ENCODE data around the gene CDC14A. TPM values are rescaled to one million over a fixed set of nuclear protein-coding genes. Genes with fewer than 3 reads are reported as not detected.
"Not testable (repeated sequence)": the region's sequence is repeated elsewhere in the genome, so short reads cannot be mapped to it uniquely, and the experiment has no call there.

Gene CDC14A, protein sequence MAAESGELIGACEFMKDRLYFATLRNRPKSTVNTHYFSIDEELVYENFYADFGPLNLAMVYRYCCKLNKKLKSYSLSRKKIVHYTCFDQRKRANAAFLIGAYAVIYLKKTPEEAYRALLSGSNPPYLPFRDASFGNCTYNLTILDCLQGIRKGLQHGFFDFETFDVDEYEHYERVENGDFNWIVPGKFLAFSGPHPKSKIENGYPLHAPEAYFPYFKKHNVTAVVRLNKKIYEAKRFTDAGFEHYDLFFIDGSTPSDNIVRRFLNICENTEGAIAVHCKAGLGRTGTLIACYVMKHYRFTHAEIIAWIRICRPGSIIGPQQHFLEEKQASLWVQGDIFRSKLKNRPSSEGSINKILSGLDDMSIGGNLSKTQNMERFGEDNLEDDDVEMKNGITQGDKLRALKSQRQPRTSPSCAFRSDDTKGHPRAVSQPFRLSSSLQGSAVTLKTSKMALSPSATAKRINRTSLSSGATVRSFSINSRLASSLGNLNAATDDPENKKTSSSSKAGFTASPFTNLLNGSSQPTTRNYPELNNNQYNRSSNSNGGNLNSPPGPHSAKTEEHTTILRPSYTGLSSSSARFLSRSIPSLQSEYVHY
- polyA plus RNA-seq (2013, experiment 1 of 2; ENCODE audit: insufficient read length): 1.3 TPM
- 1.4 TPM for polyA plus RNA-seq (2013, experiment 2 of 2; ENCODE audit: insufficient read length)

DNA sequence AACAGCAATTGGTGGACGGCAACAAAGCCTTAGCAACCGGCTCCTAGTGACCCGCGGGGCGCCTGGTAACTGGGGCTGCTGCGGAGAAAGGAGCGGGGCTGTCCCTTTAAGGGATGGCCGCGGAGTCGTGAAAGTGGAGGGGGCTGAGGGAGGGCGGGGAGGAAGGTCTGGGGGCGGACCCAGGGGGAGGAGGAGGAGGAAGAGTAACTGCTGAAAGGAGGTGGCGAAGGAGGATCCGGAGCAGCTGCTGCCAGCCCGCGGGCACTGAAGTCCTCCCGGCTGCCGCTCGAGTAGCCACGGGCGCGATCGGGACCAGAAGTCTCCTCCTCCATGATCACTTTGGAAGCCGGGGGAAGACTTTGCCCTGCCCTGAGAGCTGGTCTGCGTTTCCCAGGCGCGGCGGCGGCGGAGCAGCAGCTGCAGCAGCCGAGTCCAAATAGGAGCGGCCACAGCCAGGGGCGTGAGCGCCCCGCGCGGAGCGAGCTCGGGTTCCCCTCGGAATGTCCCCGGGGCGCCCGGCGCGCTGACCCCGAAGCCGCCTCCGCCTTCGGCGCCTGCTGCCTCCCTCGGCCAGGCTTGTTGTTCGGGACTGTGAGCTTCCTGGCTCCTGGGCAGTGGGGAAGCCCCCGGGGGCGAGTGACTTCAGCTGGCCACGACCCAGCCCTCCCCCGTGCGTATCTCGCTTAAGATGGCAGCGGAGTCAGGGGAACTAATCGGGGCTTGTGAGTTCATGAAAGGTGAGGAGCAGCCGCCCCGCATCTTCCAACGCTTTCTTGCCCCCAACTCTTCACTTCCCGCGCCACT lies at the start of gene CDC14A:
TSS of gene CDC14A (plus strand) at position 240 of the 804 bp plus-strand sequence. CDS start at position 689, 449 bp downstream.
- peak; percentile 97 for DNase-seq

DNA sequence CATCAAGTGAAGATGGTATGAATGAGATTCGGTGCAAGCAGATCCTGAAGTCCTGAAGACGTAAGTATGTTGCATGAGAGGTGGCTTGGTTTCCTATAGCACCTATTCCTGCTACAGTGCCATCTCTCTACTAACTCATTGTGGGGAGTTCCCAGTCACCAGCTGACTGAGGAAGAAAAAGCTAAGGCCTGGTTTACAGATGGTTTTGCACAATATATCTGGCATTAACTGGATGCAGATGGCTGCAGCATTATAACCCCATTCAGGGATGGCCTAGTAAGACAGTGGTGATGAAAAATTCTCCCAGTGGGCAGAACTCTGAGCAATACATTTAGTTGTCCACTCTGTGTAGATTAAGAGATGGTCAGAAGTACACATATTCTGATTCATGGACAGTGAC lies 49.6 kb upstream of the CDC14A start:
- DNase-seq: no peak

DNA sequence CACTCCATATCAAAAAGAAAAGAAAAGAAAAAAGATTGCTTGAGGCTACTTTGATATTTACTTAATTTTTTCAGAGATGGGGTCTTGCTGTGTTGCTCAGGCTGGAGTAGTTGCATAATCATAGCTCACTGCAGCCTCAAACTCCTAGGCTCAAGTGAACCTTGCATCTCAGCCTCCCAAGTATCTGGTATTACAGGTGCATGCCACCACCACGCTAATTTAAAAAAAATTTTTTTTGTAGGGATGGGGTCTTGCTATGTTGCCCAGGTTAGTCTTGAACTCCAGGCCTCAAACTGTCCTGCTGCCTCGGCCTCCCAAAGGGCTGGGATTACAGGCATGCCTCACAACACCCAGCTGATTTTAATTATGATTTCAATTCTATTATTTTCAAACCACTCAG lies 48.1 kb upstream of the CDC14A start:
- DNase-seq: no peak

DNA sequence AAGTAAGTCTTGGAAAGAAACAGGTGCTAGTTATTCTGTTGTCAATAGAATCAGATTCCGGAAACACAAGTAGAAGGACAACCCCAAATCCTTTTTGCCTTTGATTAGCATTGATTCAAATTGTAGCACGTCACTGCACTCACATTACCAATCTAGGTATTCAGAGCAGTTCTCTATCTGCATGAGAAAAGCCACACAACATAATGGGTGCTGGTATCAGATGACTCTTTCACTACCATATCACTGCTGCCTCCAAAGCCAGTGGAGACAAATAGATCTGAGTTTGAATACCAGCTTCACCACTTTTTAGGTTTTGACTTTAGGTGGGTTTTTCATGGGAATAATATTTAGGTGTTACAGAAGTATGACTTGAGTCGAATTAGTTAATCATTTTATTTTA lies 47.4 kb upstream of the CDC14A start:
- DNase-seq: no peak

DNA sequence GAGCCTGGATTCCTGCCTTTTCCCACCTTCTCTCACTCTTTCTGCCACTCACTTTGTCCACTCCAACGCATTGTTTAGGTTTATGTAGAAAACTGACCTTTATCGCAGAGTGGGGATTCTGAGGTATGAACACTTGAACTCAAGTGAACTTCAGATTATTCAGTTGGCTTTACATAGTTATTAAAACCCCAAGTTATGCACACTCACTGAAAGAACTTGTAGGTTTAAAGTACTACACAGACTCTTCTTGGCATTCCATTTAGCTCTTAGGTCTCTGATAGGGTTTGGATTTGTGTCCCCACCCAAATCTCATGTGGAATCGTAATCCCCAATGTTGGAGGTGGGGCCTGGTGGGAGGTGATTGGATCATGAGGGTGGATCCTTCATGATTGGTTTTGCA lies 46.4 kb upstream of the CDC14A start:
- no peak for DNase-seq

DNA sequence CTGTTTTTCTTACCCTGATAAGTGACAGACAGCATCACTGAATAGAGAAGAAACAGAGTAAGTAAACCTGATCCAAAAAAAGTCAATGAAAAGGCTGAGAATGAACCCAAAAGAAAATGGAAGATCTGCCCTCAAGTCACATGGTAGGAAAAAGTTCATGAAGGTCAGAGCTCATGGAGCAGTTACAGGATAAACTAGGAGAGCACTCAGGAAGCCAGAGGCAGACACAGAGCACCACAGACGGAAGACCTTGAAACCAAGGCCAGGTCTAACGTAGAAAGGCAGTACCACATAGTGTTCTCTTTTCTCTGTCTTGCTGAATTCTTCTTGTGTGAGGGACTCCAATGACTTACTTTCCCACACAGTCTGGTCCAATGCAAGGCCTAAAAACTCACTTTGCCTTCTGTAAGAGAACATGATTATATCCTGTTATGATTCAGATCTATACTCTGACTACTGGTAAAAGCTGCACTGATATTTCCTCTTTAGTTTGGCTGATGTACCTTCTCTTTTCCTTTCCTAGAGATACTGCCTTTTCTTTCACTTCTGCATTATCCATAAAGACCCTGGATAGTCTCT lies 45.5 kb upstream of the CDC14A start:
- DNase-seq: no peak

DNA sequence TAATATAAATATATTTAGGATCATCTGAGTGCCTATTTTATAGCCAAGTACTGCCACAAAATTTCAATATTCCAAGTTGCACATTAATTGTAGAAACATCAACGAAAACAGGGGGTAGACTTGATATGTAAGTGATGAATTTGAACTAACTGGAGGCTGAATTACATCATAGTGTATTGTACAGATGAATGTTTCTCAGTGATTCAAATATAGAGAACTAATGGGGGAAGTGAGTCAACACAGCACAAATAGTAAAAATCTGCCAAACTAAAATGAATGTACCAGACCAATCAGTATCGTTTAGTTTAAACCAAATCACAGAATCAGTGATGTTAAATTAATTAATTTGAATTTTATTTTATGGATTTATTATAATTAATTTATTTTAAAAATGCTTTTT lies 43.5 kb upstream of the CDC14A start:
- DNase-seq: peak; percentile 21

DNA sequence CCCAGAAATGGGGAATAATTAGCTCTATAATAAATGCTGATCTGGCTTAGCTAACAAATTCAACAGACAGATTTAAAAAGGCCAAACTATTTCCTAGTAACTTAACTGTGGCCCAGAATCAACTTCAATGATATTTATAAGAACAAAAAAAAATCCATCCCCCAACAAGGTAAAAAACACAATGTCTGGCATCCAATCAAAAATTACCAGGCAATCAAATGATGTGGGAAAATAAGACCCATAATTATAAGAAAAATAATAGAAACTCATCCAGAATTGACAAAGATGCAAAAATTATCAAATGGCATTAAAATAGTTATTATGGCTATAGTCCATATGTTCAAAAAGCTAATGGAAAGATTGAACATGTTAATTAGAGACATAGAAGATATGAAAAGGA lies 42.4 kb upstream of the CDC14A start:
- DNase-seq: no peak

DNA sequence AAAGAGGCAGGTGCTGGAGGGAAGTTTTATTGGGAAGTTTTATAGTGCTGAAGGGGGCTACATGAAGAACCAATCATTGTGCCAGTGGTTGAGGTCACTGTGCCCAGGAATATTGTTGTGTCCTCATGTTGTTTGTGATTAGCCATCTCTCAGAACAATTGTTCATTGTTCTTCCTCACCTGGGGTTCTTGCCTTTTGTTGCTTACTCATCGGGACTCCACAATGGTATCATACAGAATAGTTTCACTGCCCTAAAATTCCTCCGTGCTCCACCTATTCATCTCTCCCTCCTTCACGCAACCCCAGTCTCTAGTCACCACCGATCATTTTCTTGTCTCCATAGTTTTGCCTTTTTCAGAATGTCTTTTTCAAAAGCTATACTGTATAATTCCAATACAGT lies 38.9 kb upstream of the CDC14A start:
- no peak for DNase-seq

DNA sequence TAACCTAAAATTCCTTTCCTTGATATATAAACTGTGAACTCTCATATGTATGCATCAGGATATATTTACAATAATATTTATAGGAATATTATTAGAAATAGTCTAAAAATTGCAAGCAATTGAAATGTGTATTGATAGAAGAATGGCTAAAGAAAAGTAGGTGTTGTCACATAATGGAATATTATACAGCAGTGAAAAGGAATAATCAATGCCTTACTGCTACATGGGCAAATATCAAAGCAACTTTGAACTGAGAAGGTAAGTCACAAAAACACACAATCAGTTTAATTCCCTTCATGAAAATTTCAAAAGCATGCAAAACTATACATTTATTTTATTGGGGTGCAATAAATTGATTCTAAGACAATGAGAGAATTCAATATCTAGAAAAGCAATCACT lies 35.7 kb upstream of the CDC14A start:
- DNase-seq: no peak

DNA sequence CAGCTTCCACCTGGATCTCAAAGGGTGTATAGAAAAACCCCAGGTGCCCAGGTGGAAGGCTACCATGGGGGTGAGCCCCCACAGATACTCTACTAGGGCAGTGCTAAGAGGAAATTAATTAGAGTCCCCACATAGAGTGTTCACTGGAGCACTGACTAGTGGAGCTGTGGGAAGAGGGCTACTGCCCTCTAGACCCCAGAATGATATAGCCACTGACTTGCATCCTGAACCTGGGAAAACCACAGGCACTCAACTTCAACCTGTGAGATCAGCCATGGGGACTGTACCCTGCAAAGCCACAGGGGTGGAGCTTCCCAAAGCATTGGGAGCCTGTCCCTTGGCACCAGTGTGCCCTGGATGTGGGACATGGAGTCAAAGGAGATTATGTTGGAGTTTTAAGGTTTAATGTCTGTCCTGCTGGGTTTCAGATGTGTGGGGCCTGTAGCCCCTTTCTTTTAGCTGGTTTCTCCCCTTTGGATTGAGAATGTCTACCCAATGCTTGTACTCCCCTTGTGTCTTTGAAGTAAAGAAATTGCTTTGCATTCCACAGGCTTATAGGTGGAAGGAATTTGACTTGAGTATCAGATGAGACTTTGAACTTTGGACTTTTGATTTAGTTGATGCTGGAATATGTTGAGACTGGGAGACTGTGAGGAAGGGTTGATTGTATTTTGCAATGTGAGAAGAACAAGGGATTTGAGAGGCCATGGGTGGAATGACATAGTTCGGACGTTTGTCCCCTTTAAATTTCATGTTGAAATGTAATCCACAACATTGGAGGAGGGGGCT lies 31.8 kb upstream of the CDC14A start:
- DNase-seq: no peak

DNA sequence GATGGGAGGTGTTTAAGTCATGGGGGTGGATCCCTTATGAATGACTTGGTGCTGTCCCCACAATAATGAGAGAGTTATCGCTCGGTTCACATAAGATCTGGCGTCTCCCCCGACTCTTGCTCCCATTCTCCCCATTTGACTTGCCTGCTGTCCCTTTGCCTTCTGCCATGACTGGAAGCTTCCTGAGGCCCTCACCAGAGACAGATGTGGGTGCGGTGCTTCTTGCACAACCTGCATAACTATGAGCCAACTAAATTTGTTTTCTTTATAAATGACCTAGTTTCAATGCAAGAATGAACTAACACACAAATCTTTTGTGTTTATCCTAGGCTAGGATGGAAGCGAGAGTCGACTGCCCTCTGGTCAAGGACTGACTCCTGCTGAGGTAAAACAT lies 31.2 kb upstream of the CDC14A start:
- DNase-seq: no peak

DNA sequence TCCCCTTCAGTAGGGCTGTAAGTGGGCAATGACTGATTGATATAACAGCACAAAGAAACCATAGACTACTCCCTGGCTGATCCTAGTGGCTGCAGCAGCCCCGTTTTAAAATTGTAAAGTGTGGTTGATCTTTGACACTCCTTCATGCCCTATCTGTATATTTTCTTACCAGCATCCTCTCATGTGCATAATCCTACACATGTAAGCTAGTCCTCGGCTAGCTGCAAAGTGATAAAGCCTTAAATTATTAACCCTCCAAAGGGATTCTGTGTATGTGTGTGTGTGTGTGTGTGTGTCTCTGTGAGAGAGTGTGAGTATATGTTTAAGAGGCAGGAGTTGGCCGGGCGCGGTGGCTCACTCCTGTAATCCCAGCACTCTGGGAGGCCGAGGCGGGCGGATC lies 30.8 kb upstream of the CDC14A start:
- no peak for DNase-seq

DNA sequence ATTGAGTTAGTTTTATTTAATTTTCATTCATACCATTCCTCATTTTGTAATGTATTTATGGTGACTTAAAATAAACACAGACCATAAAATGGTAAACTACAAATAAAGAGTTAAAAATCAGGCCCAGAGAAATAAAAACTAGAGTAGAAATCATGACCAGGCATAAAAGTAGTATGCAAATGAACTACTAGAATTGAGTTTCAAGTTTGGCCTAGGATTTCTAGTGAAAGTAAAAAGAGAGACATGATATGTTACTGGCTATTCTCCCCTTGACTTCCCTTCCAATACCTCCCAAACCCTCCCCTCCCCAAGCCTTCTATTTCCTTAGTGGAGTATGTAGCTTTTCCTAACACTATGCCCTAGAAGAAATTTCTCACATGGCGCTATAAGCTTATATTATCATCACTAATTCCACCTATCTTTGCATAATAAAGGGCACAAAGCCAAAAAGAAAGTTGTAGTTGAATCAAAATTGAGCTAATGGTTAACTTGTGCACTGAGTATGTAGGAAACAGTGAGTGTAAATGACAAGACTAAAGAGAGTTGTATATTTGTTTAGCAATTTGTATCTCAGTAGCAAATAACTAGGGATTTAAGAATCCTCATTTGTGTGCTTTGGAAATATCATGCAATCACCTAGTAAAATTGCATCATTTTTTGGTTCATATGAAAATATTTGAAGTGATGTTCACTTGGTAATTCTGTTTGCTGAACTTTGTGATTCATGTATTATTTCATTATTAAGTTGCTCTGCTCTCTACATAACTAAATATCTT lies 29.7 kb upstream of the CDC14A start:
- peak; percentile 63 for DNase-seq

DNA sequence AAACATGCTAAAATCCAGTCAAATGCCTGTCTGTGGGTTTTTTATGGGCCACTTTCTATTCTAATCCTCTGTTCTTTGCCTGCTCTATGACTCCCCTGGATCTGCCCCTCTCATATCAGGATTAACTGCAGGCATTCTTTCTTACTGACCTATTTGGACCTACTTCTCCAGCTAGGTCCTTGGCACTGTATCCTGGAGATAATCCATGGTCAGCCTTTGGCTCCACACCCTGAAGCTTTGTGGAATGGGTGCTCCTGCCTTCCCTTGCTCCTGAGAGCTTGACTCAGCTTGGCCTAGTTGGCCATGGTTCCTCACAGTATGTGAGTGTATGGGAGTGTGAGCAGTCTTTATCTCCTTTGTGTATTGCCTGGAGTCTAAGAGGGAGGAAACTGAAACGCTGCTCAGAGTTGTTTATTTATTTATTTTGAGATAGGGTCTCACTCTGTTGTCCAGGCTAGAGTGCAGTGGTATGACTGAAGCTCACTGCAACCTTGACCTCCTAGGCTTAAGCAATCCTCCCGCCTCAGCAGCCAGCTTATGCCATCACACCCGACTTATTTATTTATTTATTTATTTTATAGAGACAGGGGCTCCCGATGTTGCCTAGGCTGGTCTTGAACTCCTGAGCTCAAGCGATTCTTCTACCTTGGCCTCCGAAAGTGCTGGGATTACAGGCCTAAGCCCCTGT lies 28.7 kb upstream of the CDC14A start:
- DNase-seq: peak; percentile 5

DNA sequence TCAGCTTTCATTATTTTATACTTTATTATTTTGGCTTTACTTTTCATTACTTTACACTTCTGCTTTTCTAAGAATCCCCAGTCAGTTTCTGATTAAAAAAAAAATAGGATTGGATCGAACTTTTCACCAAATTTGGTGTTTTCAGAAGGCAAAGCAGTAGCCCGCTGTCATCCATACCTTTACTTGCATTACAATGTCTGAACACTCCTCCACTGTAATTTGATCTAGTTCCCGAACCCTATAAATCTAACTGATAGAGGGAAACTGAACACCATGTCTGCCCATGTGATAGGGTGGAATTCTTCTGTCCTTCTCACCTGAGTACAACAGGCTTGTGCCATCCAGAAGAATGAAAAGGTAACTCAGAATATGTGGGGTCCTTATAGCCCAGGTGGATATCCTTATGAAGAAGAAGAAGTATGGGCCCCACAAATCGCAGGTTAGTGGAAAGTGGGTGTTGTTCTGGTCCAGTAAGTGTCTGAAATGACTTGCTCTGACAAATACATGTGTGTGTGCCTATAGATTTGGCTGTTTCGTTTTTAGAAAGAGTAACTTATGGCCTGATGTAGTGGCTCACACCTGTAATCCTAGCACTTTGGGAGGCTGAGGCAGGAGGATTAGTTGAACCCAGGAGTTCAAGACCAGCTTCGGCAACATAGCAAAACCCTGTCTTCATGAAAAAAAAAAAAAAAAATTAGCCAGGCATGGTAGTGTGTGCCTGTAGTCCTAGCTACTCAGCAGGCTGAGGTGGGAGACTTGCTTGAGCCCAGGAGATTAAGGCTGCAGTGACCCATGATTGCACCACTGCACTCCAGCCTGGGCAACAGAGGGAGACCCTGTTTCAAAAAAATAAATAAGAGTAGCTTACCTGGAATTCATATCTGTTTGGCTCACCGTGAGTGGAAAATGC lies 26.6 kb upstream of the CDC14A start:
- DNase-seq: no peak

DNA sequence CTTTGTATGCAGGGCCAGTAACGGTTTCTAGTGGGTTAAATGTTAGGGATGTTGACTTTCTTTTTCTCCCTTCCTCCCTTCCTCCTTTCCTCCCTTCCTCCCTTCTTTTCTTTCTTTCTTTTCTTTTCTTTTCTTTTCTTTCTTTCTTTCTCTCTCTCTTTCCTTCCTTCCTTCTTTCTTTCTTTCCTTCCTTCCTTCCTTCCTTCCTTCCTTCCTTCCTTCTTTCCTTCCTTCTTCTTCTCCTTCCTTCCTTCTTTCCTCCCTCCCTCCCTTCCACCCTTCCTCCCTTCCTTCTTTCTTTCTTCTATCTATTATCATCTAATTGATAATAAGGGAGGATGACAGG lies 26.0 kb upstream of the CDC14A start:
- not testable (repeated sequence) for DNase-seq

DNA sequence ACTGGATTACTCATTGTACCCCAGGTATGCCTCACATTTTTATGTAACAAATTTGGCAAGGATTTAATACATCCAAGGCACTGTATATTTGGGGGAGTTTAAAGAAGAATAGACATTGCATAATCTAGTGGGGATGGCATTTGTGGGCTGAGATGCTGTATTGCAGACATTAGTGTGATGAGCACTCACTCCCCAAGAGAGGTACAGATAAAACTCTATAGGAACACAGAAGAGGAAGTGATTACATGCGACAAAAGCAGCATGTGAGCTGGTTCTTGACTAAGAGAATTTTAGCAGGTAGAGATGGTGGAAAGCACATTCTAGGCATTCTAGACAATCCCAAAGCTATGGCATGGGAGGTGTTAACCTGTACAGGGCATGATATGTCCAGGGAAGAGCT lies 24.2 kb upstream of the CDC14A start:
- no peak for DNase-seq

DNA sequence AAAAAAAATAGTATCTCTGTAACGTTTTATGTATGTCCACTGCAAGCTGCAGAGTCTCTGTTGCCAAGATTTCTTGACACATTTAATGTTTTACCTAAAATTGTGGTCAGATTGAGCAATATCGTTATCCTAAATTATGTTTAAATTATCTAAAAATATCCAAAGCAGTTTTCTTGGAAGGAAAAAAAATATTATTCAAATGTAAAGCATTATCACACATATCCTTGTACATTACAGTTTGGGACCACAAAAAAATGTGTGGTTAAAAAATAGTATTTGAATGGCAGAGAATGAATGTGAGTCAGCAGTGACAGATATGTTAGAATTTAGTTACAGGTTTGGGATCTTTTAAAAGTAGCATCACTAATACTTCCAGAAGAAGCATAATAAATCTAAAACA lies 21.2 kb upstream of the CDC14A start:
- peak; percentile 51 for DNase-seq

DNA sequence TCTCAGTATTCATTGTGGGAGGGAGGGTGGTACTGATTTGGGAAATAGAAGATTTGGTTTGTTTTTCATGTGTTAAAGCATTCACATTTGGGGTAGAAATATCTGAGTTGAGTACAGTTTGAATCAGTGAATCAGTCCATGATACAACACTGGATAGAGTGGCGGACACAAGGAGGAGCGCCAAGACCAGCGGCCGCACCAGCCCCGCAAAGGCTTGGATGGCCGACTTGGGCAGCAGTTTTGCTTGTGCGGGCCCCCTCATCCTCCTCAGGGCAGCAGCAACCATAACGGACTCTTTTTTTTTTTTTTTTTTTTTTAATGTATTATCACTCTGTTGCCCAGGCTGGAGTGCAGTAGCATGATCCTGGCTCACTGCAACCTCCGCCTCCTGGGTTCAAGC lies 20.0 kb upstream of the CDC14A start:
- DNase-seq: no peak
